ENCODE results near the gene IFT22.

- TF ChIP-seq, protein P1, sequence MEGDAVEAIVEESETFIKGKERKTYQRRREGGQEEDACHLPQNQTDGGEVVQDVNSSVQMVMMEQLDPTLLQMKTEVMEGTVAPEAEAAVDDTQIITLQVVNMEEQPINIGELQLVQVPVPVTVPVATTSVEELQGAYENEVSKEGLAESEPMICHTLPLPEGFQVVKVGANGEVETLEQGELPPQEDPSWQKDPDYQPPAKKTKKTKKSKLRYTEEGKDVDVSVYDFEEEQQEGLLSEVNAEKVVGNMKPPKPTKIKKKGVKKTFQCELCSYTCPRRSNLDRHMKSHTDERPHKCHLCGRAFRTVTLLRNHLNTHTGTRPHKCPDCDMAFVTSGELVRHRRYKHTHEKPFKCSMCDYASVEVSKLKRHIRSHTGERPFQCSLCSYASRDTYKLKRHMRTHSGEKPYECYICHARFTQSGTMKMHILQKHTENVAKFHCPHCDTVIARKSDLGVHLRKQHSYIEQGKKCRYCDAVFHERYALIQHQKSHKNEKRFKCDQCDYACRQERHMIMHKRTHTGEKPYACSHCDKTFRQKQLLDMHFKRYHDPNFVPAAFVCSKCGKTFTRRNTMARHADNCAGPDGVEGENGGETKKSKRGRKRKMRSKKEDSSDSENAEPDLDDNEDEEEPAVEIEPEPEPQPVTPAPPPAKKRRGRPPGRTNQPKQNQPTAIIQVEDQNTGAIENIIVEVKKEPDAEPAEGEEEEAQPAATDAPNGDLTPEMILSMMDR (IDR thresholded peaks at IDR 0.05), result no peak
- TF ChIP-seq ZNF423 (CRISPR knock-in tag; IDR thresholded peaks at IDR 0.05) (no peak), TCF7 (CRISPR knock-in tag; IDR thresholded peaks at IDR 0.05; ENCODE audit: low read depth) (no peak), ZNF263 (CRISPR knock-in tag; IDR thresholded peaks at IDR 0.05; ENCODE audit: low read depth) (no peak), GABPB1 (CRISPR knock-in tag; IDR thresholded peaks at IDR 0.05) (no peak), TEAD1 (CRISPR knock-in tag; IDR thresholded peaks at IDR 0.05) (no peak)
- TF ChIP-seq, protein P2, sequence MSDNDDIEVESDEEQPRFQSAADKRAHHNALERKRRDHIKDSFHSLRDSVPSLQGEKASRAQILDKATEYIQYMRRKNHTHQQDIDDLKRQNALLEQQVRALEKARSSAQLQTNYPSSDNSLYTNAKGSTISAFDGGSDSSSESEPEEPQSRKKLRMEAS (CRISPR knock-in tag; IDR thresholded peaks at IDR 0.05), result no peak
Observed at GRCh38 chr7:101330011-101330484, 8.4 kb upstream of the IFT22 start.
